ENCODE results near the gene ZNF136.

ZNF136 gene

DNA sequence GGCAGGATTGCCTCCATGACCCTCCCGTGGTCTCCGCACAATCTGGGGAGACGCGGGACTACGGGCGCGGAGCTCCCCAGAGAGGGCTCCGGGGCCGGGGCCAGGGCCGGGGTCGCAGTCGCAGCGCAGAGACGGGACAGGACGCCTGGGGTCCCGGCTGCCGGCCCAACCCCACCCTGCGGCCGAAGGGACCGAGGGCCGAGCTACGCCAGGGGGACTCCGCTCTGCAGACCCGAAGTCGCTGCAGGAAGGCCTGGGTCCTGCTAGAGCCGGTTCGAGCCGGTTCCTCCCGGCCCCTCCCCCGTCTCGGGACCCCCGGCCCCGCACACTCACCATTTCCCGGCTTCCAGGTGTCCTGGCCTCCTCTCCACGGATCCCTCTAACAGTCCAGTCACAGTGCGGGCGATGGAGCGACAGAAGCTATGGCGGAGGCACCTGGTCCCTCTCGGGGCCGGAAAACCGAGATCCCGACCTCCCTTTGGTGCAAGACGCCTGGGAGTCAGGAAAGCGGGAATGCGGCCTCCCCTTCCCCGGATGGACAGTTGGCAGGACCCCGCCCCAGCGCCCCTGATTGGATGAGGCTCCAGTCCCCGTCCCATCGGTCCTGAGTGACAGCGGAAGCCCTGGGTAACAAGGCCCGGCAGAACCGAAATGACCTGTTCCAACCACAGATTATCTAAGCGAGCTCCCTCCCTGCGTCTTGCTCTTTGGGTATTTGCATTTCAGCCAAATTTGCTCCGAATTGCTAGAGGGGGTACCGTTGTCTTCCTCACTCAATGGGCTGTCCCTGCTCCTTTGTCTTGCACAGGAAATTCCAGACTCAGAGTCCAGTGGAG is 6.5 kb upstream of the ZNF136 start, which contains the start of gene ZNF625:
Gene ZNF625 (minus strand): TSS at position 512 of the 836 bp plus-strand sequence. CDS start 176 bp downstream, at position 336.
- DNase-seq (ENCODE audit: low spot score): peak; percentile 89
- TF ChIP-seq, protein P1, sequence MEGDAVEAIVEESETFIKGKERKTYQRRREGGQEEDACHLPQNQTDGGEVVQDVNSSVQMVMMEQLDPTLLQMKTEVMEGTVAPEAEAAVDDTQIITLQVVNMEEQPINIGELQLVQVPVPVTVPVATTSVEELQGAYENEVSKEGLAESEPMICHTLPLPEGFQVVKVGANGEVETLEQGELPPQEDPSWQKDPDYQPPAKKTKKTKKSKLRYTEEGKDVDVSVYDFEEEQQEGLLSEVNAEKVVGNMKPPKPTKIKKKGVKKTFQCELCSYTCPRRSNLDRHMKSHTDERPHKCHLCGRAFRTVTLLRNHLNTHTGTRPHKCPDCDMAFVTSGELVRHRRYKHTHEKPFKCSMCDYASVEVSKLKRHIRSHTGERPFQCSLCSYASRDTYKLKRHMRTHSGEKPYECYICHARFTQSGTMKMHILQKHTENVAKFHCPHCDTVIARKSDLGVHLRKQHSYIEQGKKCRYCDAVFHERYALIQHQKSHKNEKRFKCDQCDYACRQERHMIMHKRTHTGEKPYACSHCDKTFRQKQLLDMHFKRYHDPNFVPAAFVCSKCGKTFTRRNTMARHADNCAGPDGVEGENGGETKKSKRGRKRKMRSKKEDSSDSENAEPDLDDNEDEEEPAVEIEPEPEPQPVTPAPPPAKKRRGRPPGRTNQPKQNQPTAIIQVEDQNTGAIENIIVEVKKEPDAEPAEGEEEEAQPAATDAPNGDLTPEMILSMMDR (IDR thresholded peaks at IDR 0.05; ENCODE audit: extremely low read depth, missing control alignments): no peak

DNA sequence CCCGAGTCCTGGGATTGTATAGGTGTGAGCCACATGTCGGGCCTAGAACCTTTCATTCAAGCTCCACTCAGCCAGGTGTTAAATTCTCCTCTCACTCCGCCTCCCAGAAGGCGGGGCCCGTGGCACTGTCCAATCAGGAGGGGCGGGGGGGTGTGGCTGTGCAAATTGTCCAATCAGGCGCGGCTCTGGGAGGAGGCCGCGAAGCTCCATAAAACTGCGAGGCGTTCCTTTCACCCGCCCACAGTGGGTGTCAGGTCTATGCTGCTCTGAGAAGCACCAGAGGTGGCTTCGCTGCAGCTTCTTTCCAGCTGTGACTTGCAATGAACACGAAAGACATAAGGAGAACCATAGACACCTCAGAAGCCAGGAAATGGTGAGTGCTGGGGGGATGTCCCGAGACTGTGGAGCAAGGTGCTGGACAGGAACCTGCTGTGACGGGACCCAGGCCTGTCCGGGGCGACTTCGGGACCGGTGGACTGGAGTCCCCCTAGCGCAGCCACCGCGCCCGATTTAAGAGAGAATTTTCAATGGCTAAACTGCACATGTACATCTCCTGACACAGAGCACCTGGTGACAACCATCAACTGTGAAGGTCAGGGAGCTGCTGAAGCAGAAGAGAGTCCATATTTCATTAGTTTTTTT is 3.0 kb upstream of the ZNF136 start:
- DNase-seq (ENCODE audit: low spot score): no peak
- TF ChIP-seq, protein P1 (IDR thresholded peaks at IDR 0.05; ENCODE audit: extremely low read depth, missing control alignments): no peak

DNA sequence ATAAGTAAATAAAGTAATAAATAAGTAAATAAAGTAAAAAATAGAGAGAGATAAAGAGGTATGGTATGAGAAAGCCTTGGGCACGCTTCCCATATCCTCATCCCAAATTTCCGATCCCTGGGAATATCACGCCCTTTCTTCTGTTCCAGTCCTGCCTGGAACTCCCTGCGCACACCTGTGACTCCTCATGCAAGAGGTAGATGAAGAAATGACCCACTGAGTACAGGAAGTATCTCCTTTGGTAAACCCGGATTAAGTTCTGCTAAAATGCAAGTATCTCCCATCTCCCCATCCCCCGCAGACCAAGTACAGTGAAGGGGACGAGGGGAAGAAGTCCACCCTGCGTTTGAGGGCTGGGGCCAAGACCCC is 399 bp upstream of the ZNF136 start:
- TF ChIP-seq, protein P1 (IDR thresholded peaks at IDR 0.05; ENCODE audit: extremely low read depth, missing control alignments): no peak
- DNase-seq (ENCODE audit: low spot score): no peak

DNA sequence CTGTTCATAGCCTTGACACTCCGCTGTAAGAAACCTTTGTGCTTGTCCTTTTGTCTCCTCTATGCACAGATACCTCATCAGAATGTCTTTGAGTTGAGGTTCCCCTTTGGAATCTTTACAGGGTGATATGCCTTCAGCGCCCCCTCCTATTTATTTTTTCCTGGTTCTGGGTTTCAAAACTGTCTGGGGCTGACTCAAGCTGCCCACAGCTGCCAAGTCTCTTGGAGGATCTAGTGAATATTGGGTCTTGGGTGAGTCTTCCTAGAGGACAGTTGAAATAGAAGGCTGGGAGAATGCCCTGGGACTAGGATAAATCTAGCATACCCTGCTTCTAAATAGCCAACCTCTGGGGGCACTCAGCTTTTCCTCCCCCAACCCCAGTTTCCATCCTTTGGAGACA is 930 bp downstream of the ZNF136 start:
- DNase-seq (ENCODE audit: low spot score): peak; percentile 26
- TF ChIP-seq, protein P1 (IDR thresholded peaks at IDR 0.05; ENCODE audit: extremely low read depth, missing control alignments): no peak

DNA sequence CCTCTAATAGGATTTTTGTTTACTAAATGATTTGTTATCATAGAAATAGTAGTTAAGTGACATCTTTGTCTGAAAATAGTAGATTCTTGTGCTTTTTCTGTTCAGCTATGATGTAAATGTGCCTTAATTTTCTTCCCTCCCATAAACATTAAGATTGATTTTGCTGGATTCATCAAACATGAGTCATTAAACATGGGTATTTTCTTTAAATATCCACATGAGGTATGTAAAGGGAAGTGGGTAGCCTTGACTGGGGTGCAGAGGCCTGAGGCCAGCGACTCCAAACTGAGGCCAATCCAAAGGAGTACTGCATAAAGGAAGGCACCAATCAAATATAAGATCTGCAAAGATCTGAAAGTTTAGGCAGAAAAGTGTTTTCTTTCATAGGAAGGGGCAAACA is 3.7 kb downstream of the ZNF136 start:
- TF ChIP-seq, protein P1 (IDR thresholded peaks at IDR 0.05; ENCODE audit: extremely low read depth, missing control alignments): no peak
- DNase-seq (ENCODE audit: low spot score): no peak

DNA sequence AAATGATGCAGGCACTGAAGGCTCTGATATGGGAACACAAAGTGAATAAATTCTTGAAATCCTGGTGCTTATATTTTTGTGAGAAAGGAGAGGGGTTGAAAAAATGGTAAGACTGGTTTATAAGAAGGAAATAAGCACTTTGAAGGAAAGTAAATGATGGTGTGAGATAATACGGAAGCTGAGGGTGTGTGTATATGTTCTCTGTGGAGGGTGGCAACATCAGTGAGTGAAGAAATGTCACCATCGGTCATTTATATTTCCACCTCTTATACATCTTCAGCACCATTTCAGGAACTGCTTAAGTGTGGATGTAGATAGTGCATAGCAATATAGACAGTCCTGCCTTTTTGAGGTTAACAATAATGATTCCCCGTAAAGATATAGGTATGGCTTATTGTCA is 17.5 kb downstream of the ZNF136 start:
- no peak for DNase-seq (ENCODE audit: low spot score)
- TF ChIP-seq, protein P1 (IDR thresholded peaks at IDR 0.05; ENCODE audit: extremely low read depth, missing control alignments): no peak

DNA sequence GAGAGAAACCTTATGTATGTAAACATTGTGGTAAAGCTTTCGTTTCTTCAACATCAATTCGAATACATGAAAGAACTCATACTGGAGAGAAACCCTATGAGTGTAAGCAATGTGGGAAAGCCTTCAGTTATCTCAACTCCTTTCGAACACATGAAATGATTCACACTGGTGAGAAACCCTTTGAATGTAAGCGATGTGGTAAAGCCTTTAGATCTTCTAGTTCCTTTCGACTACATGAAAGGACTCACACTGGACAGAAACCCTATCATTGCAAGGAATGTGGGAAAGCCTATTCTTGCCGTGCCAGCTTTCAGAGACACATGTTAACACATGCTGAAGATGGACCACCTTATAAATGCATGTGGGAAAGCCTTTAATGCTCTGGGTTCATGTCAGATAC is 24.7 kb downstream of the ZNF136 start:
- TF ChIP-seq, protein P1 (IDR thresholded peaks at IDR 0.05; ENCODE audit: extremely low read depth, missing control alignments): no peak

More for the DNA sequence above, 24.7 kb downstream of the ZNF136 start:
- DNase-seq (ENCODE audit: low spot score): no peak

Data from GM20000 (cell line).